HL-60 (cell line): ENCODE results near the gene RORC.

Experiments
- GABPA ChIP-seq: IDR thresholded peaks from 2 replicates; pipeline ENCODE4 v1.6.1; 2012; ENCODE audit warnings: low read depth
- REST ChIP-seq: IDR thresholded peaks from 2 replicates; pipeline ENCODE4 v1.6.1; 2012; ENCODE audit warnings: low read depth; ENCODE audit not compliant: insufficient replicate concordance
- SPI1 ChIP-seq: IDR thresholded peaks from 2 replicates; pipeline ENCODE4 v1.6.1; 2012; ENCODE audit warnings: low read depth, mild to moderate bottlenecking, borderline replicate concordance
- TF ChIP-seq, protein P1 (sequence below): IDR thresholded peaks from one replicate; pipeline ENCODE4 v1.5.1; 2011; ENCODE audit warnings: low read length, control low read depth, inconsistent platforms; ENCODE audit not compliant: insufficient read depth

- TF ChIP-seq, protein P1, sequence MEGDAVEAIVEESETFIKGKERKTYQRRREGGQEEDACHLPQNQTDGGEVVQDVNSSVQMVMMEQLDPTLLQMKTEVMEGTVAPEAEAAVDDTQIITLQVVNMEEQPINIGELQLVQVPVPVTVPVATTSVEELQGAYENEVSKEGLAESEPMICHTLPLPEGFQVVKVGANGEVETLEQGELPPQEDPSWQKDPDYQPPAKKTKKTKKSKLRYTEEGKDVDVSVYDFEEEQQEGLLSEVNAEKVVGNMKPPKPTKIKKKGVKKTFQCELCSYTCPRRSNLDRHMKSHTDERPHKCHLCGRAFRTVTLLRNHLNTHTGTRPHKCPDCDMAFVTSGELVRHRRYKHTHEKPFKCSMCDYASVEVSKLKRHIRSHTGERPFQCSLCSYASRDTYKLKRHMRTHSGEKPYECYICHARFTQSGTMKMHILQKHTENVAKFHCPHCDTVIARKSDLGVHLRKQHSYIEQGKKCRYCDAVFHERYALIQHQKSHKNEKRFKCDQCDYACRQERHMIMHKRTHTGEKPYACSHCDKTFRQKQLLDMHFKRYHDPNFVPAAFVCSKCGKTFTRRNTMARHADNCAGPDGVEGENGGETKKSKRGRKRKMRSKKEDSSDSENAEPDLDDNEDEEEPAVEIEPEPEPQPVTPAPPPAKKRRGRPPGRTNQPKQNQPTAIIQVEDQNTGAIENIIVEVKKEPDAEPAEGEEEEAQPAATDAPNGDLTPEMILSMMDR: no peak
- TF ChIP-seq REST (no peak), SPI1 (no peak), GABPA (no peak)
Observed at GRCh38 chr1:151852733-151853132, 21.1 kb upstream of the RORC start.
